ENCODE data around the gene TMTC1. TPM values are rescaled to one million over a fixed set of nuclear protein-coding genes. Genes with fewer than 3 reads are reported as not detected.

The TMTC1 gene
- total and polyA plus RNA-seq, 9 of the 15 experiments (the other 6 are each of a cell fraction or from before 2014, with no cell fraction given), result under 0.01 to 0.18 (median 0.06) TPM; not detected in 2

GRCh38 chr12:29650371-29650770, 133.4 kb downstream of the TMTC1 start:
- intact Hi-C loops (cut with micrococcal nuclease), result no loop called here
- BruUV-seq (replicated peaks), result no TSS peak
- Histone ChIP-seq H3K27me3 (ENCODE audit: control insufficient read depth in 2 of 2, insufficient read depth in 2 of 2, low read length in 2 of 2) (no peaks in the 10 kb centered on the region), H3K4me3 (no peak overlapping the region), H4K20me1 (replicated peaks; ENCODE audit: control insufficient read depth, insufficient read depth, low read length) (no peaks in the 10 kb centered on the region), H3K4me1 (replicated peaks in 1 of 2; ENCODE audit: control insufficient read depth in 2 of 2, insufficient read depth in 2 of 2, low read length in 2 of 2) (no peaks in the 10 kb centered on the region), H3K4me2 (ENCODE audit: insufficient read depth, low read length) (no peak overlapping the region), H2AFZ (ENCODE audit: low read depth, low read length) (no peak overlapping the region), H3K9me1 (ENCODE audit: control insufficient read depth, insufficient read depth, low read length) (no peaks in the 10 kb centered on the region), H3K79me2 (ENCODE audit: control insufficient read depth, insufficient read depth, low read length) (no peaks in the 10 kb centered on the region), H3K36me3 (ENCODE audit: control insufficient read depth, insufficient read depth, low read length) (no peaks in the 10 kb centered on the region), H3K27ac (ENCODE audit: extremely low read depth, low read depth, low read length) (no peak overlapping the region), H3K9me3 (replicated peaks; ENCODE audit: control insufficient read depth, insufficient read depth, low read depth, low read length) (no peaks in the 10 kb centered on the region), H3K9ac (ENCODE audit: insufficient read depth in 1 of 2, low read depth in 2 of 2, low read length in 2 of 2) (no peak overlapping the region)
- TF ChIP-seq ETV1 (tag; conservative IDR thresholded peaks at IDR 0.05; ENCODE audit: low read depth) (no peak), NR2C2 (CRISPR knock-in tag; IDR thresholded peaks at IDR 0.05) (no peak), NR2C2 (tag; IDR thresholded peaks at IDR 0.05) (no peak), ATF6 (CRISPR knock-in tag; IDR thresholded peaks at IDR 0.05) (no peak), MXI1 (IDR thresholded peaks at IDR 0.05; ENCODE audit: low read depth, low read length) (no peak), RBM22 (IDR thresholded peaks at IDR 0.05; ENCODE audit: low read depth, low read length, poor library complexity, severe bottlenecking) (no peak), ZNF23 (CRISPR knock-in tag; IDR thresholded peaks at IDR 0.05) (no peak), ZNF316 (IDR thresholded peaks at IDR 0.05) (no peak), TAF7 (tag; IDR thresholded peaks at IDR 0.05) (no peak), MITF (IDR thresholded peaks at IDR 0.05) (no peak), ZNF165 (CRISPR knock-in tag; IDR thresholded peaks at IDR 0.05; ENCODE audit: borderline replicate concordance) (no peak), SOX6 (IDR thresholded peaks at IDR 0.05) (no peak), GTF2B (IDR thresholded peaks at IDR 0.05; ENCODE audit: extremely low read depth, insufficient read length) (no peak), RFX7 (CRISPR knock-in tag; IDR thresholded peaks at IDR 0.05) (no peak), FUS (optimal IDR thresholded peaks at IDR 0.05; ENCODE audit: low read depth, low read length) (no peak), FOXJ3 (CRISPR knock-in tag; IDR thresholded peaks at IDR 0.05) (no peak), SUPT5H (IDR thresholded peaks at IDR 0.05) (no peak)
- no peak for ATAC-seq
- FAIRE-seq, result no peak
- 0% methylated on average over 4 of the region's 4 CpGs for WGBS (ENCODE audit: insufficient coverage, low coverage, missing lambda C conversion rate)
- CTCF ChIA-PET (ENCODE audit: low intra/inter-chr PET ratio), result no interaction called here
- in situ Hi-C loops (cut with MboI), result no loop called here
- no peak for DNase-seq (ENCODE audit: extremely low read depth in 1 of 4, low spot score in 3 of 4)
- POLR2A ChIA-PET, result no interaction called here

Data from K562 (cell line).